Neural crest cell (in vitro differentiated cells): Measurements from ENCODE around the gene XPNPEP2. TPM values are rescaled to one million over a fixed set of nuclear protein-coding genes. Genes with fewer than 3 reads are reported as not detected.

Experiments used
- DNase-seq: peaks from one replicate; pipeline ENCODE4 v3.0.0; 2021; ENCODE audit warnings: low read depth, mixed read lengths, low spot score
- H3K27ac Mint-ChIP-seq: one replicate; pipeline ENCODE4 v1.8.0; 2021; ENCODE audit warnings: mild to moderate bottlenecking, mixed read lengths; ENCODE audit not compliant: unreplicated experiment
- H3K27me3 Mint-ChIP-seq: 2 replicates; pipeline ENCODE4 v1.8.0; 2021; ENCODE audit warnings: low read depth, mild to moderate bottlenecking, mixed read lengths
- H3K36me3 Mint-ChIP-seq: 2 replicates; pipeline ENCODE4 v1.8.0; 2021; ENCODE audit warnings: low read depth, mild to moderate bottlenecking, mixed read lengths
- H3K4me1 Mint-ChIP-seq: 2 replicates; pipeline ENCODE4 v1.8.0; 2021; ENCODE audit warnings: mixed read lengths
- H3K4me3 Mint-ChIP-seq: one replicate; pipeline ENCODE4 v1.8.0; 2021; ENCODE audit warnings: mild to moderate bottlenecking, mixed read lengths
- H3K9me3 Mint-ChIP-seq: 2 replicates; pipeline ENCODE4 v1.8.0; 2021; ENCODE audit warnings: mixed read lengths
- total RNA-seq: library from RNA; stranded (reverse); gene quantifications from 2 replicates; pipeline ENCODE4 v1.2.1, GENCODE V29; 2021
- TF ChIP-seq, protein P1 (sequence below): fragments of 200-600 bp; sonication (generic); conservative IDR thresholded peaks from 2 replicates; pipeline ENCODE4 v1.5.0; 2021; ENCODE audit warnings: antibody characterized with exemption, mild to moderate bottlenecking

XPNPEP2 gene
- total RNA-seq, 1 donor from 2014 or later: 0.40 TPM

DNA sequence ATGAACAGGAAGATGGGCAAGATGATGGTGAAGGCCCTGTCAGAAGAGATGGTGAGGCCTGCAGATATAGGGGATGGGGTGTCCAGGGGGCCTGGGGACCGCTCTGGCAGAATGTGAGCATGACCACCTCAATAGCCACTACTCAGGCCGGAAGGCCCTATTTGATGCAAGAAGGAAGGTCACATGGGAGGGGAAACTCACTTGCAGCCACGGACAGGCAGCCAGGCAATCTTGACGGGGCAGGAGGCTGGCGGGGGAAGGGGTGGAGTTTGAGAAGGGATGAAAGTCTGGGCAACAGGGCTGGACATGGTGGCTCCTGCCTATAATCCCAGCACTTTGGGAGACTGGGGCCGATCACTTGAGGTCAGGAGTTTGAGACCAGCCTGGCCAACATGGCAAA, 49.7 kb downstream of the XPNPEP2 start:
- H3K9me3 Mint-ChIP-seq: no peaks in the 10 kb centered on the region
- no peaks in the 10 kb centered on the region for H3K4me1 Mint-ChIP-seq
- no peak overlapping the region for H3K27ac Mint-ChIP-seq
- no peaks in the 10 kb centered on the region for H3K27me3 Mint-ChIP-seq
- no peak overlapping the region for H3K4me3 Mint-ChIP-seq
- no peaks in the 10 kb centered on the region for H3K36me3 Mint-ChIP-seq
- no peak for DNase-seq
- TF ChIP-seq, protein P1, sequence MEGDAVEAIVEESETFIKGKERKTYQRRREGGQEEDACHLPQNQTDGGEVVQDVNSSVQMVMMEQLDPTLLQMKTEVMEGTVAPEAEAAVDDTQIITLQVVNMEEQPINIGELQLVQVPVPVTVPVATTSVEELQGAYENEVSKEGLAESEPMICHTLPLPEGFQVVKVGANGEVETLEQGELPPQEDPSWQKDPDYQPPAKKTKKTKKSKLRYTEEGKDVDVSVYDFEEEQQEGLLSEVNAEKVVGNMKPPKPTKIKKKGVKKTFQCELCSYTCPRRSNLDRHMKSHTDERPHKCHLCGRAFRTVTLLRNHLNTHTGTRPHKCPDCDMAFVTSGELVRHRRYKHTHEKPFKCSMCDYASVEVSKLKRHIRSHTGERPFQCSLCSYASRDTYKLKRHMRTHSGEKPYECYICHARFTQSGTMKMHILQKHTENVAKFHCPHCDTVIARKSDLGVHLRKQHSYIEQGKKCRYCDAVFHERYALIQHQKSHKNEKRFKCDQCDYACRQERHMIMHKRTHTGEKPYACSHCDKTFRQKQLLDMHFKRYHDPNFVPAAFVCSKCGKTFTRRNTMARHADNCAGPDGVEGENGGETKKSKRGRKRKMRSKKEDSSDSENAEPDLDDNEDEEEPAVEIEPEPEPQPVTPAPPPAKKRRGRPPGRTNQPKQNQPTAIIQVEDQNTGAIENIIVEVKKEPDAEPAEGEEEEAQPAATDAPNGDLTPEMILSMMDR: no peak

DNA sequence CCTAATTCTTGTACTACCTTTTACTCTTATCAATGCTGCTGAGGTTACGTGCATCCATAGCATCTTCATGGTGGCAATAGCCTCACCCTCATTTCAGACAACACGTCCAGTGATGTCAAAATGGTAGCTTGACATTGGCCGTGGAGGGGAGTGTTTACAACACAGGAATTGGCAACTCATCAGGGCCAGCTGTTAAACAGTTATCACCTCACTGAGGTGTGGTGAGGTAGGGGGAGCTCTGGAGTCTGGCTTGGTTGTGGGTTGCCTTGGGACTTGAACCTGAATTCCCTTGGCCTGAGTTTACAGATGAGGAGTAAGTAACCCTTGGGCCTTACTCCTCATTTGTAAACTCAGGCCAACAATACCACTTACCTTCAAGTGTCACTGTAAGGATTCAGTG, 51.4 kb downstream of the XPNPEP2 start:
- H3K27ac Mint-ChIP-seq: no peak overlapping the region
- no peak overlapping the region for H3K4me3 Mint-ChIP-seq
- TF ChIP-seq, protein P1: no peak
- H3K4me1 Mint-ChIP-seq: no peaks in the 10 kb centered on the region
- DNase-seq: no peak
- H3K9me3 Mint-ChIP-seq: no peaks in the 10 kb centered on the region
- H3K36me3 Mint-ChIP-seq: no peaks in the 10 kb centered on the region
- no peaks in the 10 kb centered on the region for H3K27me3 Mint-ChIP-seq

DNA sequence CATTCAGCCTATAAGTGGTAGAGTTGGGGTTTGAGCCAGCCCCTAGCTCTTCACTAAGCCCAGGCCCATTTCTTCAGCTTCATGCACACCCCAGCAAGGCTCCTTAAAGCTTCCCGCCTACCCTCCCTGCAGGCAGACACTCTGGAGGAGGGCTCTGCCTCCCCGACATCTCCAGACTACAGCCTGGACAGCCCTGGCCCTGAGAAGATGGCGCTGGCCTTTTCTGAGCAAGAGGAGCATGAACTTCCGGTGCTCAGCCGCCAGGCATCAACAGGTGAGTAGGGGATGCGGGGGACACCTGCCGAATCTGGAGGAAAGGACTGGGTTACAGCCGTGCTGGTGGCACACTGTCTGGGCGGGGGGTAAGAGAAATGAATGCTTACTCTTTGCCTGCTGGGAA, 52.0 kb downstream of the XPNPEP2 start:
- Mint-ChIP-seq H3K4me1 (no peaks in the 10 kb centered on the region), H3K36me3 (no peaks in the 10 kb centered on the region), H3K4me3 (no peak overlapping the region), H3K27me3 (no peaks in the 10 kb centered on the region), H3K9me3 (no peaks in the 10 kb centered on the region), H3K27ac (no peak overlapping the region)
- no peak for DNase-seq
- TF ChIP-seq, protein P1: no peak

DNA sequence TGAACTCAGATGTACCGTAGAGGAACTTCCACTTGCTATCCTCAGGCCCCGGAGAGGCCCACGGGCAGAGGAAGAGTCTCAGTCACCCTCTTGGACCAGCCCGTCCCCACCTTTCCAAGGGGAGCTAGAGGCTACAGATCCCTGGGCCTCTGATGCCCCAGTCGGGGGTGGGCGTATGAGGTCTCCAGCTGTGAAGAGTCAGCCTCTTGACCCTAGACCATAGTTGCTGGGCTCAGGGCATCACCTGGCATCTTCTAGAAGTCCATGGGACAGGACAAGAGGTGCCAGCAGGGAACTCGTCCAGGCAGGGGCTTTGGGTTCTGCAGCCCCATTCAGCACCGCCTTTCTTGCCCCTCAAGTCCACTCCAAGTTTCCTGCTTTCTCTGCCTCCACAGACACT, 52.6 kb downstream of the XPNPEP2 start:
- H3K4me3 Mint-ChIP-seq: no peak overlapping the region
- H3K4me1 Mint-ChIP-seq: no peaks in the 10 kb centered on the region
- no peaks in the 10 kb centered on the region for H3K9me3 Mint-ChIP-seq

DNA sequence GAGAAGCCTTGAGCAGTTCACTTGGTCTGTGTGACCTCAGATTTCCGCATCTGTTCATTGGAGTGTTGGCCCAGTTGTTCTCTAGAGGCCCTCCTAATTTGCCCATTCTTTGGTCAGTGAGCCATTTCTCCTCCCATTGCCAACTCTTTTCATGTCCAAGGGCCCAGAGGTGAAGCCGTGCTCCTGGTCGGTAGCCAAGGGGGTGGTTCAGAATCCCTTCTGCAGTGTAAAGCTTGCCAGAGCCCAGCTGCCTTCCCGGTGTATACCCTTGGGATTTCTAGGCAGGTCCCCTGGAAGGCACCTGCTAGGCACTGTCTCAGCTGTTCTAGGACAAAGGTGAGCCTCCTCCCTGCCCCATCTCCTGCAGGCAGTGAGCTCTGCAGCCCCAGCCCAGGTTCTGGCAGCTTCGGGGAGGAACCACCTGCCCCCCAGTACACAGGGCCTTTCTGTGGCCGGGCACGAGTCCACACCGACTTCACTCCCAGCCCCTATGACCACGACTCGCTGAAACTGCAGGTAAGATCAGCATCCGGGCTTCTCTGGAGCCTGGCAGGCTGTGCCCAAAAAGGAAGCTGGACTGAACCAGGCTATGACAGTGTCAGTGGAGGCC, 53.3 kb downstream of the XPNPEP2 start:
- no peak overlapping the region for H3K27ac Mint-ChIP-seq
- H3K9me3 Mint-ChIP-seq: no peaks in the 10 kb centered on the region
- no peaks in the 10 kb centered on the region for H3K36me3 Mint-ChIP-seq
- TF ChIP-seq, protein P1: no peak
- H3K27me3 Mint-ChIP-seq: no peaks in the 10 kb centered on the region
- no peak overlapping the region for H3K4me3 Mint-ChIP-seq
- H3K4me1 Mint-ChIP-seq: no peaks in the 10 kb centered on the region
- DNase-seq: no peak

More for the DNA sequence above, 52.6 kb downstream of the XPNPEP2 start:
- Mint-ChIP-seq H3K36me3 (no peaks in the 10 kb centered on the region), H3K27ac (no peak overlapping the region), H3K27me3 (no peaks in the 10 kb centered on the region)
- TF ChIP-seq, protein P1: no peak
- DNase-seq: no peak
